Glutamatergic neuron (in vitro differentiated cells): Measurements from ENCODE around the gene PDE8A. TPM values are rescaled to one million over a fixed set of nuclear protein-coding genes. Genes with fewer than 3 reads are reported as not detected.
A peak's percentile ranks its signal among the peaks of the same experiment; 100 is the strongest.

Source experiments
- DNase-seq: peaks from one replicate; pipeline ENCODE4 v3.0.0; 2022
- H3K27ac Mint-ChIP-seq: one replicate; pipeline ENCODE4 v1.8.0; 2020; ENCODE audit warnings: mild to moderate bottlenecking, mixed read lengths, inconsistent platforms; ENCODE audit not compliant: unreplicated experiment
- H3K27me3 Mint-ChIP-seq: one replicate; pipeline ENCODE4 v1.8.0; 2020; ENCODE audit warnings: mild to moderate bottlenecking, moderate library complexity, mixed read lengths, inconsistent platforms; ENCODE audit not compliant: unreplicated experiment
- H3K36me3 Mint-ChIP-seq: one replicate; pipeline ENCODE4 v1.8.0; 2020; ENCODE audit warnings: mild to moderate bottlenecking, mixed read lengths, inconsistent platforms; ENCODE audit not compliant: unreplicated experiment
- H3K4me1 Mint-ChIP-seq: one replicate; pipeline ENCODE4 v1.8.0; 2020; ENCODE audit warnings: mild to moderate bottlenecking, low read depth, mixed read lengths, inconsistent platforms; ENCODE audit not compliant: unreplicated experiment
- H3K4me3 Mint-ChIP-seq: one replicate; pipeline ENCODE4 v1.8.0; 2020; ENCODE audit warnings: mild to moderate bottlenecking, mixed read lengths, inconsistent platforms; ENCODE audit not compliant: unreplicated experiment
- H3K9me3 Mint-ChIP-seq: one replicate; pipeline ENCODE4 v1.8.0; 2020; ENCODE audit warnings: mild to moderate bottlenecking, moderate library complexity, mixed read lengths, inconsistent platforms; ENCODE audit not compliant: unreplicated experiment
- CTCF ChIP-seq: fragments of 200-600 bp; sonication (generic); IDR thresholded peaks from one replicate; pipeline ENCODE4 v1.5.0; 2021; ENCODE audit not compliant: partially characterized antibody, unreplicated experiment
- total RNA-seq: library from RNA; stranded (reverse); fragmentation: NEBNext Ultra II Directional; extraction: Animal tissue kit (Norgen Biotek cat#: 25700); gene quantifications from one replicate; pipeline ENCODE4 v1.2.1, GENCODE V29; 2021; ENCODE audit not compliant: unreplicated experiment

PDE8A gene
- total RNA-seq, 1 donor from 2014 or later: 5.7 TPM

GRCh38 chr15:84942456-84942855, 39.2 kb upstream of the PDE8A start:
- no peak overlapping the region for H3K27ac Mint-ChIP-seq
- H3K4me3 Mint-ChIP-seq: no peak overlapping the region

GRCh38 chr15:84944311-84944710, 37.3 kb upstream of the PDE8A start:
- H3K27ac Mint-ChIP-seq: peak overlapping the region; percentile 81
- H3K4me3 Mint-ChIP-seq: peak overlapping the region; percentile 69
- peaks cover 7% of the 10 kb centered on the region for H3K27me3 Mint-ChIP-seq
- peaks cover 13% of the 10 kb centered on the region for H3K4me1 Mint-ChIP-seq
- peaks cover 7% of the 10 kb centered on the region for H3K9me3 Mint-ChIP-seq
- DNase-seq: no peak
- no peaks in the 10 kb centered on the region for H3K36me3 Mint-ChIP-seq
- TF ChIP-seq CTCF: no peak

More at GRCh38 chr15:84942456-84942855, 39.2 kb upstream of the PDE8A start:
- Mint-ChIP-seq H3K36me3 (no peaks in the 10 kb centered on the region), H3K27me3 (peaks cover 7% of the 10 kb centered on the region), H3K4me1 (peaks cover 13% of the 10 kb centered on the region), H3K9me3 (peaks cover 7% of the 10 kb centered on the region)
- no peak for TF ChIP-seq CTCF
- DNase-seq: no peak

GRCh38 chr15:84944861-84945260, 36.8 kb upstream of the PDE8A start:
- no peak for DNase-seq
- Mint-ChIP-seq H3K27ac (peak overlapping the region; percentile 81), H3K9me3 (peaks cover 7% of the 10 kb centered on the region), H3K4me3 (no peak overlapping the region), H3K27me3 (peaks cover 7% of the 10 kb centered on the region), H3K36me3 (no peaks in the 10 kb centered on the region), H3K4me1 (peaks cover 13% of the 10 kb centered on the region)
- no peak for TF ChIP-seq CTCF

GRCh38 chr15:84946772-84947489, 34.7 kb upstream of the PDE8A start:
- Mint-ChIP-seq H3K4me1 (peaks cover 19% of the 10 kb centered on the region), H3K36me3 (no peaks in the 10 kb centered on the region), H3K27me3 (peaks cover 7% of the 10 kb centered on the region), H3K4me3 (no peak overlapping the region), H3K27ac (no peak overlapping the region), H3K9me3 (peaks cover 7% of the 10 kb centered on the region)
- no peak for DNase-seq
- no peak for TF ChIP-seq CTCF
